ENCODE measurements around the gene CDH18.

CDH18 gene

DNA sequence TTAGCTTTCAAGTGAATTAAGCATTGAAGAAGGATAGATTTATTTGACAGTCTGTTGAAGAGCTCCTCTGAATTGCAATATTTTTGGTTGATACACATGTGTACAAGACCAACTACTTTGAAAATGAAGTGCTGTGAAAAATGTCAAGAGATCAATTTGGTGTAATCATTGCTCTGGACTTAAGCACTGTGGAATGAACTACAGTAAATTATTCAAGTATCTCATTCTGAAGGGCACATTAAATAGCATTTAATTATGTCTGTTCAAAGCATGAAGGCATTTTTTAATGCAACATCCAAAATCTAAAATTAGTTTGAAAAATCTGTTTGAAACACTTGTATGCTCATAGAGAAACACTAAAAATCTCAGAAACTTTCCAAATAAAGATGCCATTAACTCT is 107.5 kb downstream of the CDH18 start:
- Histone ChIP-seq H4K20me1 (ENCODE audit: insufficient read depth, low read length) (no peaks in the 10 kb centered on the region), H3K4me1 (ENCODE audit: insufficient read depth, low read length) (no peaks in the 10 kb centered on the region), H3K4me2 (ENCODE audit: insufficient read depth, low read length) (no peak overlapping the region), H3K9me3 (ENCODE audit: insufficient read depth, low read length, severe bottlenecking) (no peaks in the 10 kb centered on the region), H3K9ac (ENCODE audit: low read depth, low read length) (no peak overlapping the region), H3K27me3 (ENCODE audit: insufficient read depth, low read length, poor library complexity) (no peaks in the 10 kb centered on the region), H3K27ac (ENCODE audit: low read length) (no peak overlapping the region), H3K36me3 (ENCODE audit: insufficient read depth, low read length) (no peaks in the 10 kb centered on the region), H3K4me3 (ENCODE audit: low read depth in 1 of 2, low read length in 2 of 2) (no peak overlapping the region), H3K79me2 (ENCODE audit: insufficient read depth, low read length) (no peaks in the 10 kb centered on the region), H2AFZ (ENCODE audit: low read depth, low read length) (no peak overlapping the region)
- DNase-seq (no peak), ATAC-seq (ENCODE audit: insufficient read depth, low read depth) (no peak)
- TF ChIP-seq, protein P1, sequence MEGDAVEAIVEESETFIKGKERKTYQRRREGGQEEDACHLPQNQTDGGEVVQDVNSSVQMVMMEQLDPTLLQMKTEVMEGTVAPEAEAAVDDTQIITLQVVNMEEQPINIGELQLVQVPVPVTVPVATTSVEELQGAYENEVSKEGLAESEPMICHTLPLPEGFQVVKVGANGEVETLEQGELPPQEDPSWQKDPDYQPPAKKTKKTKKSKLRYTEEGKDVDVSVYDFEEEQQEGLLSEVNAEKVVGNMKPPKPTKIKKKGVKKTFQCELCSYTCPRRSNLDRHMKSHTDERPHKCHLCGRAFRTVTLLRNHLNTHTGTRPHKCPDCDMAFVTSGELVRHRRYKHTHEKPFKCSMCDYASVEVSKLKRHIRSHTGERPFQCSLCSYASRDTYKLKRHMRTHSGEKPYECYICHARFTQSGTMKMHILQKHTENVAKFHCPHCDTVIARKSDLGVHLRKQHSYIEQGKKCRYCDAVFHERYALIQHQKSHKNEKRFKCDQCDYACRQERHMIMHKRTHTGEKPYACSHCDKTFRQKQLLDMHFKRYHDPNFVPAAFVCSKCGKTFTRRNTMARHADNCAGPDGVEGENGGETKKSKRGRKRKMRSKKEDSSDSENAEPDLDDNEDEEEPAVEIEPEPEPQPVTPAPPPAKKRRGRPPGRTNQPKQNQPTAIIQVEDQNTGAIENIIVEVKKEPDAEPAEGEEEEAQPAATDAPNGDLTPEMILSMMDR (IDR thresholded peaks at IDR 0.05; ENCODE audit: borderline replicate concordance, extremely low read depth, low read length, poor library complexity, severe bottlenecking), result no peak
- TF ChIP-seq EZH2 (IDR thresholded peaks at IDR 0.05; ENCODE audit: borderline replicate concordance, low read depth, low read length, severe bottlenecking), result no peak

DNA sequence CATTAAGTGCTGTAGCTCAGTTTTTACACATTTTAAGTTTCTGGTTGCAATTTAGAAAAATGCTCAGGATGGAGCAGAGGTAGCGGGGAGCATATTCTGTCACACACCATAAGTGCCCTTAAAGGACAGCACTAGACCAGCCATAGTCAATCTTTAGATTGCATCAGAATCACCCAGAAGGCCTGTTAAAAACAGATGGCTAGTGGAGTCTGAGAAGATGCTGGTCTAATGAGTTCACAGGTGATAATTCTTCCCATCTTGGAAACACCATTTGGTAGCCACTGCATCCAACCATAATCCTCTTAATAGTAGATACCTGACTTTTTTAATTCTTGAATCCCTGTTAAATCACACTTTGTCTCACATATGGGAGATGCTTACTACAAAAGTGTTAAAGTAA is 113.2 kb downstream of the CDH18 start:
- Histone ChIP-seq H3K27me3 (ENCODE audit: insufficient read depth, low read length, poor library complexity) (no peaks in the 10 kb centered on the region), H3K9me3 (ENCODE audit: insufficient read depth, low read length, severe bottlenecking) (no peaks in the 10 kb centered on the region), H3K4me1 (ENCODE audit: insufficient read depth, low read length) (no peaks in the 10 kb centered on the region), H3K4me3 (ENCODE audit: low read depth in 1 of 2, low read length in 2 of 2) (no peak overlapping the region), H3K79me2 (ENCODE audit: insufficient read depth, low read length) (no peaks in the 10 kb centered on the region), H3K9ac (ENCODE audit: low read depth, low read length) (no peak overlapping the region), H3K4me2 (ENCODE audit: insufficient read depth, low read length) (no peak overlapping the region), H2AFZ (ENCODE audit: low read depth, low read length) (no peak overlapping the region), H3K27ac (ENCODE audit: low read length) (no peak overlapping the region), H4K20me1 (ENCODE audit: insufficient read depth, low read length) (no peaks in the 10 kb centered on the region), H3K36me3 (ENCODE audit: insufficient read depth, low read length) (no peaks in the 10 kb centered on the region)
- DNase-seq (no peak), ATAC-seq (ENCODE audit: insufficient read depth, low read depth) (no peak)
- no peak for TF ChIP-seq EZH2 (IDR thresholded peaks at IDR 0.05; ENCODE audit: borderline replicate concordance, low read depth, low read length, severe bottlenecking)
- TF ChIP-seq, protein P1 (IDR thresholded peaks at IDR 0.05; ENCODE audit: borderline replicate concordance, extremely low read depth, low read length, poor library complexity, severe bottlenecking), result no peak

DNA sequence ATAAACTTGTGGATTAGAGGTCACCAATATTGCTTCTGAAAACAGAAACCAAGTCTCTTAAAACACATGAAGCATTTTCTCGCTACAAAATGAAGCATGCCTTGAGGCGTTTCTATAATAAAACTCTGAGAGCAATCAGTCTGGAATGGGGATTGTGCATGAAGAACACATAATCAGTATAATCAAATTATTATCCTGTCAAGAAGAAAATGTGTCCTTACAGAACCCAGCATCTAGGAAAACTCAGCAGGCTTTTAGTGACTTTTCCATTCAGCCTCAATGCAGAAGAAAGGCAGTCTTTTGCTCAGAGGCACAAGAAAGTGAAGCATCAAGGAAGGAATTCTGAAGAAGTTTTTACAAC is 121.9 kb downstream of the CDH18 start:
- no peak for ATAC-seq (ENCODE audit: insufficient read depth, low read depth)
- Histone ChIP-seq H3K79me2 (ENCODE audit: insufficient read depth, low read length) (no peaks in the 10 kb centered on the region), H3K9ac (ENCODE audit: low read depth, low read length) (no peak overlapping the region), H3K36me3 (ENCODE audit: insufficient read depth, low read length) (no peaks in the 10 kb centered on the region), H3K27me3 (ENCODE audit: insufficient read depth, low read length, poor library complexity) (no peaks in the 10 kb centered on the region), H3K4me3 (ENCODE audit: low read depth in 1 of 2, low read length in 2 of 2) (no peak overlapping the region), H3K4me1 (ENCODE audit: insufficient read depth, low read length) (no peaks in the 10 kb centered on the region), H3K9me3 (ENCODE audit: insufficient read depth, low read length, severe bottlenecking) (no peaks in the 10 kb centered on the region), H3K27ac (ENCODE audit: low read length) (no peak overlapping the region), H2AFZ (ENCODE audit: low read depth, low read length) (no peak overlapping the region), H4K20me1 (ENCODE audit: insufficient read depth, low read length) (no peaks in the 10 kb centered on the region), H3K4me2 (ENCODE audit: insufficient read depth, low read length) (no peak overlapping the region)
- TF ChIP-seq, protein P1 (IDR thresholded peaks at IDR 0.05; ENCODE audit: borderline replicate concordance, extremely low read depth, low read length, poor library complexity, severe bottlenecking), result no peak
- no peak for TF ChIP-seq EZH2 (IDR thresholded peaks at IDR 0.05; ENCODE audit: borderline replicate concordance, low read depth, low read length, severe bottlenecking)
- DNase-seq, result no peak

All from DND-41 (cell line).